HepG2 (cell line): ENCODE measurements around the gene NEK6. TPM values are rescaled to one million over a fixed set of nuclear protein-coding genes. Genes with fewer than 3 reads are reported as not detected.

Source experiments
- ATF7 ChIP-seq, 2 experiments: fragments of 450-650 bp in 1 of 2; sonication (generic) in 1 of 2; formaldehyde crosslinking in 1 of 2; IDR thresholded peaks; 2 replicates each; pipeline versions ENCODE4 v1.4.0 to v1.6.1; 2016 to 2020; ENCODE audit warnings: antibody characterized with exemption in 1 of 2, mild to moderate bottlenecking in 1 of 2, missing genetic modification reagents in 1 of 2
- CC2D1A ChIP-seq: sonication (generic); formaldehyde crosslinking; IDR thresholded peaks from 2 replicates; pipeline ENCODE4 v1.8.1; 2023; ENCODE audit warnings: mild to moderate bottlenecking, missing genetic modification reagents
- EEA1 ChIP-seq: sonication (generic); formaldehyde crosslinking; IDR thresholded peaks from 2 replicates; pipeline ENCODE4 v1.5.1; 2020; ENCODE audit warnings: mild to moderate bottlenecking, missing genetic modification reagents, borderline replicate concordance
- GTF3A ChIP-seq: sonication (generic); formaldehyde crosslinking; conservative IDR thresholded peaks from 2 replicates; pipeline ENCODE4 v1.4.0; 2020; ENCODE audit warnings: mild to moderate bottlenecking, missing genetic modification reagents
- HDAC2 ChIP-seq: sonication (generic); formaldehyde crosslinking; IDR thresholded peaks from 2 replicates; pipeline ENCODE4 v1.4.0; 2020; ENCODE audit warnings: missing genetic modification reagents
- NFE2L1 ChIP-seq: sonication (generic); formaldehyde crosslinking; IDR thresholded peaks from 2 replicates; pipeline ENCODE4 v1.4.0; 2020; ENCODE audit warnings: missing genetic modification reagents, mild to moderate bottlenecking, borderline replicate concordance
- POLR2AphosphoS5 ChIP-seq: IDR thresholded peaks from 2 replicates; pipeline ENCODE4 v1.6.1; 2012; ENCODE audit warnings: low read depth, low read length
- PRPF4 ChIP-seq: fragments of 200-400 bp; formaldehyde crosslinking; IDR thresholded peaks from 2 replicates; pipeline ENCODE4 v1.6.1; 2016; ENCODE audit warnings: low read length, low read depth; ENCODE audit not compliant: poor library complexity, severe bottlenecking
- PTBP1 ChIP-seq: fragments of 200-400 bp; formaldehyde crosslinking; IDR thresholded peaks from 2 replicates; pipeline ENCODE4 v1.6.1; 2018; ENCODE audit warnings: low read length, low read depth; ENCODE audit not compliant: poor library complexity, severe bottlenecking
- TAF15 ChIP-seq: fragments of 200-400 bp; formaldehyde crosslinking; IDR thresholded peaks from one replicate; pipeline ENCODE4 v1.6.1; 2018; ENCODE audit warnings: mild to moderate bottlenecking, low read depth, low read length; ENCODE audit not compliant: poor library complexity, severe bottlenecking
- YEATS4 ChIP-seq: sonication (generic); formaldehyde crosslinking; IDR thresholded peaks from 2 replicates; pipeline ENCODE4 v1.4.0; 2020; ENCODE audit warnings: missing genetic modification reagents, borderline replicate concordance
- ZBTB46 ChIP-seq: sonication (generic); formaldehyde crosslinking; IDR thresholded peaks from 2 replicates; pipeline ENCODE4 v1.4.0; 2020; ENCODE audit warnings: mild to moderate bottlenecking, missing genetic modification reagents, borderline replicate concordance
- ZNF431 ChIP-seq: sonication (generic); formaldehyde crosslinking; IDR thresholded peaks from 2 replicates; pipeline ENCODE4 v1.9.0; 2022; ENCODE audit warnings: missing genetic modification reagents, low read depth, mild to moderate bottlenecking, borderline replicate concordance
- ZNF460 ChIP-seq: sonication (generic); formaldehyde crosslinking; IDR thresholded peaks from 2 replicates; pipeline ENCODE4 v1.5.1; 2020; ENCODE audit warnings: missing genetic modification reagents, mild to moderate bottlenecking, borderline replicate concordance
- ZNF512 ChIP-seq: sonication (generic); formaldehyde crosslinking; IDR thresholded peaks from 2 replicates; pipeline ENCODE4 v1.4.0; 2020; ENCODE audit warnings: mild to moderate bottlenecking, missing genetic modification reagents
- ZNF605 ChIP-seq: sonication (generic); formaldehyde crosslinking; IDR thresholded peaks from 2 replicates; pipeline ENCODE4 v1.8.0; 2022; ENCODE audit warnings: mild to moderate bottlenecking, missing genetic modification reagents
- ZNF616 ChIP-seq: sonication (generic); formaldehyde crosslinking; IDR thresholded peaks from 2 replicates; pipeline ENCODE4 v1.5.0; 2020; ENCODE audit warnings: low read depth, mild to moderate bottlenecking, missing genetic modification reagents
- polyA plus RNA-seq, 8 experiments: library from polyadenylated mRNA; depleted of rRNA in 3 of 8; stranded (reverse) in 7 of 8; unstranded in 1 of 8; fragments of >200 nt; fragmentation: Illumina TruSeq in 4 of 8; extraction: Trizol in 4 of 8; gene quantifications; 2 replicates each; pipeline versions ENCODE4 v1.2.1 to v1.2.3, GENCODE V29; 2011 to 2016; ENCODE audit warnings: low read depth in 4 of 8, missing spikeins in 1 of 8, mixed read lengths in 1 of 8; ENCODE audit not compliant: insufficient read depth in 1 of 8
- total RNA-seq, 5 experiments: library from RNA; depleted of rRNA; stranded (reverse); fragments of >200 nt; fragmentation: Illumina TruSeq; extraction: Trizol; gene quantifications; 2 replicates each; pipeline ENCODE4 v1.2.3, GENCODE V29; 2016; ENCODE audit warnings: low read depth in 1 of 5
- TF ChIP-seq, protein P1 (sequence below): sonication (generic); formaldehyde crosslinking; IDR thresholded peaks from 2 replicates; pipeline ENCODE4; 2020; ENCODE audit warnings: missing genetic modification reagents, mild to moderate bottlenecking, borderline replicate concordance
- TF ChIP-seq, protein P2 (sequence below): sonication (generic); formaldehyde crosslinking; IDR thresholded peaks from 2 replicates; pipeline ENCODE4 v1.5.0; 2020; ENCODE audit warnings: missing genetic modification reagents
- TF ChIP-seq, protein P3 (sequence below): IDR thresholded peaks from 2 replicates; pipeline ENCODE4 v1.6.1; 2018; ENCODE audit warnings: missing genetic modification reagents, mild to moderate bottlenecking, missing compliant biosample characterization

Gene NEK6
- total and polyA plus RNA-seq, 2 of the 13 experiments (the other 11 are each of a cell fraction or from before 2014, with no cell fraction given): 30.4 to 119 TPM

DNA sequence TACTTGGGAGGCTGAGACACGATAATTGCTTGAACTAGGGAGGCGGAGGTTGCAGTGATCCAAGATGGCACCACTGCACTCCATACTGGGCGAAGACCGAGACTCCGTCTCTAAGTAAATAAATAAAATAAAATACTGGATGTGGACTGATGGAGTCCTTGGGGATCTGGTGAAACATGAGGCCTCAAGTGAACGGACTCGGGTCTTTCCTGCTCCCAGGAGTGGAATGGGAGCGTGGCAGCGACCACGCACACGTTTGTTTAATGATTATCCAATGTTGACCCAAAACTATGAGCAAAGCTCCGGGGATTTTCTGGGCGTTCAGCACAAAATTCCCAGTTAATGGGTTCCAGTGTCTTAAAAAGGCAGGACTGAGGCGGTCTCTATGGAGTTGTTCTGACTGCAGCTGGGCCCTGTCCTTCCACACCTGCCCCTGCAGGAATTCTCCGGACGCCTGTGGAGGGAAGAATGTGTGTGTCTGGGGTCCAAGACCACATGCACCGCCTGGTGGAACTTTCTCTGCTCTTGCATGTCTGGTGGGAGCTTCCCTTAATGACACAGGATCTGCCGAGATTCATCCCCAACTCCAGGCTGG, 26.6 kb downstream of the NEK6 start (continued):
- TF ChIP-seq ZNF512 (CRISPR knock-in tag): no peak
- TF ChIP-seq, protein P1, sequence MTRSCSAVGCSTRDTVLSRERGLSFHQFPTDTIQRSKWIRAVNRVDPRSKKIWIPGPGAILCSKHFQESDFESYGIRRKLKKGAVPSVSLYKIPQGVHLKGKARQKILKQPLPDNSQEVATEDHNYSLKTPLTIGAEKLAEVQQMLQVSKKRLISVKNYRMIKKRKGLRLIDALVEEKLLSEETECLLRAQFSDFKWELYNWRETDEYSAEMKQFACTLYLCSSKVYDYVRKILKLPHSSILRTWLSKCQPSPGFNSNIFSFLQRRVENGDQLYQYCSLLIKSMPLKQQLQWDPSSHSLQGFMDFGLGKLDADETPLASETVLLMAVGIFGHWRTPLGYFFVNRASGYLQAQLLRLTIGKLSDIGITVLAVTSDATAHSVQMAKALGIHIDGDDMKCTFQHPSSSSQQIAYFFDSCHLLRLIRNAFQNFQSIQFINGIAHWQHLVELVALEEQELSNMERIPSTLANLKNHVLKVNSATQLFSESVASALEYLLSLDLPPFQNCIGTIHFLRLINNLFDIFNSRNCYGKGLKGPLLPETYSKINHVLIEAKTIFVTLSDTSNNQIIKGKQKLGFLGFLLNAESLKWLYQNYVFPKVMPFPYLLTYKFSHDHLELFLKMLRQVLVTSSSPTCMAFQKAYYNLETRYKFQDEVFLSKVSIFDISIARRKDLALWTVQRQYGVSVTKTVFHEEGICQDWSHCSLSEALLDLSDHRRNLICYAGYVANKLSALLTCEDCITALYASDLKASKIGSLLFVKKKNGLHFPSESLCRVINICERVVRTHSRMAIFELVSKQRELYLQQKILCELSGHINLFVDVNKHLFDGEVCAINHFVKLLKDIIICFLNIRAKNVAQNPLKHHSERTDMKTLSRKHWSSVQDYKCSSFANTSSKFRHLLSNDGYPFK (CRISPR knock-in tag): no peak
- no peak for TF ChIP-seq TAF15
- TF ChIP-seq ZNF460 (CRISPR knock-in tag): peak; percentile 75; the same call in 1 of the 2 replicates
- TF ChIP-seq CC2D1A: no peak
- TF ChIP-seq ZNF431 (CRISPR knock-in tag): no peak
- peak; percentile 76 for TF ChIP-seq HDAC2 (CRISPR knock-in tag)
- TF ChIP-seq ZNF616: no peak
- no peak for TF ChIP-seq PTBP1
- no peak for TF ChIP-seq EEA1 (CRISPR knock-in tag)
- TF ChIP-seq GTF3A (CRISPR knock-in tag): no peak
- TF ChIP-seq NFE2L1 (CRISPR knock-in tag): no peak
- no peak for TF ChIP-seq ZBTB46
- TF ChIP-seq YEATS4: peak; percentile 40; the same call in 1 of the 2 replicates
- no peak for TF ChIP-seq PRPF4
- no peak for TF ChIP-seq ATF7 (IDR thresholded peaks at IDR 0.05)
- TF ChIP-seq ATF7 (CRISPR knock-in tag; IDR thresholded peaks at IDR 0.05): no peak
- TF ChIP-seq, protein P2, sequence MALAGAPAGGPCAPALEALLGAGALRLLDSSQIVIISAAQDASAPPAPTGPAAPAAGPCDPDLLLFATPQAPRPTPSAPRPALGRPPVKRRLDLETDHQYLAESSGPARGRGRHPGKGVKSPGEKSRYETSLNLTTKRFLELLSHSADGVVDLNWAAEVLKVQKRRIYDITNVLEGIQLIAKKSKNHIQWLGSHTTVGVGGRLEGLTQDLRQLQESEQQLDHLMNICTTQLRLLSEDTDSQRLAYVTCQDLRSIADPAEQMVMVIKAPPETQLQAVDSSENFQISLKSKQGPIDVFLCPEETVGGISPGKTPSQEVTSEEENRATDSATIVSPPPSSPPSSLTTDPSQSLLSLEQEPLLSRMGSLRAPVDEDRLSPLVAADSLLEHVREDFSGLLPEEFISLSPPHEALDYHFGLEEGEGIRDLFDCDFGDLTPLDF: no peak
- TF ChIP-seq, protein P3, sequence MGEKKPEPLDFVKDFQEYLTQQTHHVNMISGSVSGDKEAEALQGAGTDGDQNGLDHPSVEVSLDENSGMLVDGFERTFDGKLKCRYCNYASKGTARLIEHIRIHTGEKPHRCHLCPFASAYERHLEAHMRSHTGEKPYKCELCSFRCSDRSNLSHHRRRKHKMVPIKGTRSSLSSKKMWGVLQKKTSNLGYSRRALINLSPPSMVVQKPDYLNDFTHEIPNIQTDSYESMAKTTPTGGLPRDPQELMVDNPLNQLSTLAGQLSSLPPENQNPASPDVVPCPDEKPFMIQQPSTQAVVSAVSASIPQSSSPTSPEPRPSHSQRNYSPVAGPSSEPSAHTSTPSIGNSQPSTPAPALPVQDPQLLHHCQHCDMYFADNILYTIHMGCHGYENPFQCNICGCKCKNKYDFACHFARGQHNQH (CRISPR knock-in tag): peak; percentile 56; the same call in 1 of the 2 replicates
- peak; percentile 74 for TF ChIP-seq ZNF605 (CRISPR knock-in tag)
- peak; percentile 69 for TF ChIP-seq POLR2AphosphoS5
